G401.6 (cell line): ENCODE data around the gene SPCS3.
"Not testable (repeated sequence)": the region's sequence is repeated elsewhere in the genome, so short reads cannot be mapped to it uniquely, and the experiment has no call there.

ENCODE experiments used
- FAIRE-seq: peaks from 2 replicates; lab custom pipeline; 2012; peaks lifted over from hg19 to GRCh38; lab: Jason Lieb, UNC

The SPCS3 gene

GRCh38 chr4:176306837-176307665, 12.7 kb upstream of the SPCS3 start:
- FAIRE-seq, result no peak

GRCh38 chr4:176307666-176307930, 12.2 kb upstream of the SPCS3 start:
- FAIRE-seq, result no peak

GRCh38 chr4:176308441-176308840, 11.3 kb upstream of the SPCS3 start:
- FAIRE-seq, result no peak

GRCh38 chr4:176309046-176309445, 10.7 kb upstream of the SPCS3 start:
- FAIRE-seq, result no peak

GRCh38 chr4:176309772-176310171, 10.0 kb upstream of the SPCS3 start:
- FAIRE-seq, result no peak

- FAIRE-seq, result no peak
These were observed 6.0 kb upstream of the SPCS3 start for GRCh38 chr4:176313596-176314336.

- FAIRE-seq, result no peak
These were observed 539 bp upstream of the SPCS3 start for GRCh38 chr4:176319151-176319703.

- no peak for FAIRE-seq
These were observed 692 bp downstream of the SPCS3 start for GRCh38 chr4:176320340-176320975.

GRCh38 chr4:176320976-176321361, 1.2 kb downstream of the SPCS3 start:
- FAIRE-seq, result no peak

- FAIRE-seq, result no peak
These were observed 1.8 kb downstream of the SPCS3 start for GRCh38 chr4:176321589-176321988.

GRCh38 chr4:176323511-176324160, 3.9 kb downstream of the SPCS3 start:
- no peak for FAIRE-seq

GRCh38 chr4:176324876-176325275, 5.1 kb downstream of the SPCS3 start:
- not testable (repeated sequence) for FAIRE-seq

- FAIRE-seq, result no peak
These were observed 13.3 kb downstream of the SPCS3 start for GRCh38 chr4:176333076-176333475.

- FAIRE-seq, result no peak
These were observed 14.3 kb downstream of the SPCS3 start for GRCh38 chr4:176334066-176334465.

- FAIRE-seq, result no peak
These were observed 15.7 kb downstream of the SPCS3 start for GRCh38 chr4:176335421-176335820.

- no peak for FAIRE-seq
These were observed 20.4 kb downstream of the SPCS3 start for GRCh38 chr4:176339936-176340761.

GRCh38 chr4:176340871-176341685, 21.3 kb downstream of the SPCS3 start:
- peak; percentile 94 for FAIRE-seq

- no peak for FAIRE-seq
These were observed 22.6 kb downstream of the SPCS3 start for GRCh38 chr4:176342384-176342783.

- no peak for FAIRE-seq
These were observed 23.5 kb downstream of the SPCS3 start for GRCh38 chr4:176343286-176343685.

- not testable (repeated sequence) for FAIRE-seq
These were observed 25.6 kb downstream of the SPCS3 start for GRCh38 chr4:176345346-176345745.

GRCh38 chr4:176346836-176347235, 27.1 kb downstream of the SPCS3 start:
- not testable (repeated sequence) for FAIRE-seq
